ENCODE results near the gene FAM124A.

The FAM124A gene

DNA sequence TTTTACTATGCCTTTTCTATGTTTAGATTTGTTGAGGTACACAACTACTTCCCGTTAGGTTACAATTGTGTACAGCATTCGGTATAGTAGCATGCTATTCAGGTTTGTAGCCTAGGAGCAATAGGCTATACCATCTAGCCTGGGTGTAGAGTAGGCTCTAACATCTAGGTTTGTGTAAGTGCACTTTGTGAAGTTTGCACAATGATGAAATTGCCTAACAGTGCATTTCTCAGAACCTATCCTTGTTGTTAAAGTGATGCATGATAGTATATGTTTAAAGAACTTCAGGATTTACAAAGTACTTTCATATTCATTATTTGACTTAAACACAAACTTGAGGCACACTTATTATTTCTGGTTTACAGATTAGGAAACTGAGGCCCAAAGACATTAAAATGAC lies 105.8 kb downstream of the FAM124A start:
- TF ChIP-seq, protein P1, sequence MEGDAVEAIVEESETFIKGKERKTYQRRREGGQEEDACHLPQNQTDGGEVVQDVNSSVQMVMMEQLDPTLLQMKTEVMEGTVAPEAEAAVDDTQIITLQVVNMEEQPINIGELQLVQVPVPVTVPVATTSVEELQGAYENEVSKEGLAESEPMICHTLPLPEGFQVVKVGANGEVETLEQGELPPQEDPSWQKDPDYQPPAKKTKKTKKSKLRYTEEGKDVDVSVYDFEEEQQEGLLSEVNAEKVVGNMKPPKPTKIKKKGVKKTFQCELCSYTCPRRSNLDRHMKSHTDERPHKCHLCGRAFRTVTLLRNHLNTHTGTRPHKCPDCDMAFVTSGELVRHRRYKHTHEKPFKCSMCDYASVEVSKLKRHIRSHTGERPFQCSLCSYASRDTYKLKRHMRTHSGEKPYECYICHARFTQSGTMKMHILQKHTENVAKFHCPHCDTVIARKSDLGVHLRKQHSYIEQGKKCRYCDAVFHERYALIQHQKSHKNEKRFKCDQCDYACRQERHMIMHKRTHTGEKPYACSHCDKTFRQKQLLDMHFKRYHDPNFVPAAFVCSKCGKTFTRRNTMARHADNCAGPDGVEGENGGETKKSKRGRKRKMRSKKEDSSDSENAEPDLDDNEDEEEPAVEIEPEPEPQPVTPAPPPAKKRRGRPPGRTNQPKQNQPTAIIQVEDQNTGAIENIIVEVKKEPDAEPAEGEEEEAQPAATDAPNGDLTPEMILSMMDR (IDR thresholded peaks at IDR 0.05): no peak
- no peaks in the 10 kb centered on the region for H3K4me1 ChIP-seq
- no peak overlapping the region for H3K9ac ChIP-seq

DNA sequence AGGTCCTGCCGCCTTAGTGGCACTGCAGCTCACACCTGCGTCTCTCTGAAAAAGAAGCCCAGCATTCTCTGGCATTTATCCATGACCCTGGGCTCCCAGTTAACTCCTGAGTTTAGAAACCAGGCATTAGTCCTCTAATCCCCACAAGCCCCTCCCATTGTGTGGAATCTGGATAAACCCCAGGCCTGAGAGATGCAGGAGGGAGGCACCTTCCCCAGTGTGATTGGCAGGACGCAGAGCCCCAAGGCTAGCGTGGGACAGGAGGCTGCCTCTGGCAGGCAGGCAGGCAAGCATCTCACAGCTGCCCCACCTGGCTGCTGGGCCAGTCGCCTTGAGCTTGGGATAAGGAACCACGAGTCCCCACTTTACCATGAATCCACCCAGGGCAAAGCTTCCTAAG lies 106.3 kb downstream of the FAM124A start:
- no peaks in the 10 kb centered on the region for H3K9me3 ChIP-seq (ENCODE audit: control insufficient read depth, low read length)
- TF ChIP-seq, protein P1 (IDR thresholded peaks at IDR 0.05): no peak
- H3K27me3 ChIP-seq (ENCODE audit: control insufficient read depth, insufficient read depth, low read length): no peaks in the 10 kb centered on the region
- H2AFZ ChIP-seq: no peak overlapping the region
- H3K4me2 ChIP-seq (ENCODE audit: low read length): no peak overlapping the region
- H3K79me2 ChIP-seq: no peaks in the 10 kb centered on the region
- no peaks in the 10 kb centered on the region for H3K36me3 ChIP-seq (ENCODE audit: control insufficient read depth, insufficient read depth, low read length)
- H3K4me3 ChIP-seq (ENCODE audit: low read depth, low read length): no peak overlapping the region
- no peak overlapping the region for H3K9ac ChIP-seq
- no peaks in the 10 kb centered on the region for H3K4me1 ChIP-seq
- no peak overlapping the region for H3K27ac ChIP-seq

More for the DNA sequence above, 105.8 kb downstream of the FAM124A start:
- H2AFZ ChIP-seq: no peak overlapping the region
- H3K9me3 ChIP-seq (ENCODE audit: control insufficient read depth, low read length): no peaks in the 10 kb centered on the region
- H3K27ac ChIP-seq: no peak overlapping the region
- H3K4me2 ChIP-seq (ENCODE audit: low read length): no peak overlapping the region
- H3K27me3 ChIP-seq (ENCODE audit: control insufficient read depth, insufficient read depth, low read length): no peaks in the 10 kb centered on the region
- no peaks in the 10 kb centered on the region for H3K79me2 ChIP-seq
- H3K4me3 ChIP-seq (ENCODE audit: low read depth, low read length): no peak overlapping the region
- no peaks in the 10 kb centered on the region for H3K36me3 ChIP-seq (ENCODE audit: control insufficient read depth, insufficient read depth, low read length)

DNA sequence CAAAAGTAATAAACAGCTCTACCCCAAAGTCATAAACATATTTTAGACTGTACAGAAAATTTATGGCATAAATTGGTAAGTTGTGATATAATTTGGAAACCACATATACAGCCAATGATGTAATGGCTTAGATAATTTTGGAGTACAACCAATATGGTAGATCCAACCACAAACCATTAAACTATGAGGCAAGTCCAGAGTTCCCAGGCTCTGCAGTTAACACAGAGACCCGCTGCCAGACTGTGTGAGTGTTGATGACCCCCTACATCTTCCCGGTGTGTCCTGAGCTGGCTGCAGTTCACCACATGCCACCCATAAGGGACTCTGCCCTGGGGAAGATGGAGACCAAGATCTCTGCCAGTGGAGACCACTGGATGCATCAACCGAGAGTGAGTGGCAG lies 107.4 kb downstream of the FAM124A start:
- Histone ChIP-seq H2AFZ (no peak overlapping the region), H3K27me3 (ENCODE audit: control insufficient read depth, insufficient read depth, low read length) (no peaks in the 10 kb centered on the region), H3K4me3 (ENCODE audit: low read depth, low read length) (no peak overlapping the region), H3K27ac (no peak overlapping the region), H3K9me3 (ENCODE audit: control insufficient read depth, low read length) (no peaks in the 10 kb centered on the region), H3K9ac (no peak overlapping the region), H3K4me2 (ENCODE audit: low read length) (no peak overlapping the region), H3K79me2 (no peaks in the 10 kb centered on the region), H3K4me1 (no peaks in the 10 kb centered on the region), H3K36me3 (ENCODE audit: control insufficient read depth, insufficient read depth, low read length) (no peaks in the 10 kb centered on the region)
- TF ChIP-seq, protein P1 (IDR thresholded peaks at IDR 0.05): no peak

DNA sequence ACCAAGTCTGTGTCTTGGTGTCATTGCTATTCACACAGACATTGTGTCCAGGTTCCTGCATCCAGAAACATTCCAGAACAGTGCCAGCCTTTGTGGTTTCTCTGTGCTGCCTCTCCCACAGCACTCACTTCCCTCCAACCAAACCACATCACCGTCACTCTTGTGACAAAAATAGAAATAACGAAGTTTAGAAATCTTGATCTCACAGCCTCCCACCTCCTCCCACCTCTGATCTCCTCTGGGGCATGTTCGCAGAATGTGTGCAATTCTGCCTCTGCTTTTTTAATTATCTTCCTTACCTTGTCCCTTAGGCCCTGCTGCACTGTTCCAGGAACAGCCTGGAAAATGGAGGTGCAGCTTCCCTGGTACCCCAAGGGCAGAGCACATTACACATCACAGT lies 108.6 kb downstream of the FAM124A start:
- Histone ChIP-seq H3K9ac (no peak overlapping the region), H3K4me1 (no peaks in the 10 kb centered on the region), H3K27ac (no peak overlapping the region), H3K36me3 (ENCODE audit: control insufficient read depth, insufficient read depth, low read length) (no peaks in the 10 kb centered on the region), H3K27me3 (ENCODE audit: control insufficient read depth, insufficient read depth, low read length) (no peaks in the 10 kb centered on the region), H3K4me2 (ENCODE audit: low read length) (no peak overlapping the region), H3K4me3 (ENCODE audit: low read depth, low read length) (no peak overlapping the region), H2AFZ (no peak overlapping the region), H3K9me3 (ENCODE audit: control insufficient read depth, low read length) (no peaks in the 10 kb centered on the region), H3K79me2 (no peaks in the 10 kb centered on the region)
- TF ChIP-seq, protein P1 (IDR thresholded peaks at IDR 0.05): no peak

DNA sequence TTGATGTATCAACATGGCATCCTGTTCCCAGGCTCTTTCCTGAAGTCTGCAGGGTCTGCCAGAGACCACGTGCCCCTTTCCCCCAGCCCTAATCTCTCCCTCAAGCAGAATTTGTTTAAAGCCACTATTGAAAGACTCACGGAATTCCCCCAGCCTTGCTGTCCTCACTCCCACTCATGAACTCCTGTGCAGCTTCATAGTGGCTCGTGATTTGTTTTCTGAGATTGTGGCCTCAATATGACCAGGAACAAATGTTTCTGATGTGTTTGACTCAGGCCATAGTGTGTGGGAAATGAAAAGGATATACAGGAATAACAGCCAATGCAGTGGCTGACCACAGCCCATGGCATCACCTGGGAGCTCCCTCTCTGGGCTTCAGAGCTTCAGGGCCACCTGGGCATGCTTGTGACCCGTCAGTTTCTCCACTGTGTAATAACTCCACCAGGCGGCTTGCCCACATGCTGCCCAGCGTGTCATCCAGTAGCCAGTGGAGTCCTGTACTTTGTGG lies 109.2 kb downstream of the FAM124A start:
- no peak overlapping the region for H3K4me3 ChIP-seq (ENCODE audit: low read depth, low read length)
- H3K79me2 ChIP-seq: no peaks in the 10 kb centered on the region
- H3K4me1 ChIP-seq: no peaks in the 10 kb centered on the region
- TF ChIP-seq, protein P1 (IDR thresholded peaks at IDR 0.05): no peak
- H3K27ac ChIP-seq: no peak overlapping the region
- no peak overlapping the region for H3K4me2 ChIP-seq (ENCODE audit: low read length)
- no peaks in the 10 kb centered on the region for H3K9me3 ChIP-seq (ENCODE audit: control insufficient read depth, low read length)
- H3K27me3 ChIP-seq (ENCODE audit: control insufficient read depth, insufficient read depth, low read length): no peaks in the 10 kb centered on the region
- H3K36me3 ChIP-seq (ENCODE audit: control insufficient read depth, insufficient read depth, low read length): no peaks in the 10 kb centered on the region
- H3K9ac ChIP-seq: no peak overlapping the region
- no peak overlapping the region for H2AFZ ChIP-seq
